NOMO-1 treated with dmso at 0.1 percent for 144 hours (cell line): Measurements from ENCODE around the gene MFSD12.

ENCODE experiments used
- DNase-seq: peaks from one replicate; lab custom pipeline; 2025; ENCODE audit not compliant: unreplicated experiment; lab: John Stamatoyannopoulos, UW

MFSD12 gene

DNA sequence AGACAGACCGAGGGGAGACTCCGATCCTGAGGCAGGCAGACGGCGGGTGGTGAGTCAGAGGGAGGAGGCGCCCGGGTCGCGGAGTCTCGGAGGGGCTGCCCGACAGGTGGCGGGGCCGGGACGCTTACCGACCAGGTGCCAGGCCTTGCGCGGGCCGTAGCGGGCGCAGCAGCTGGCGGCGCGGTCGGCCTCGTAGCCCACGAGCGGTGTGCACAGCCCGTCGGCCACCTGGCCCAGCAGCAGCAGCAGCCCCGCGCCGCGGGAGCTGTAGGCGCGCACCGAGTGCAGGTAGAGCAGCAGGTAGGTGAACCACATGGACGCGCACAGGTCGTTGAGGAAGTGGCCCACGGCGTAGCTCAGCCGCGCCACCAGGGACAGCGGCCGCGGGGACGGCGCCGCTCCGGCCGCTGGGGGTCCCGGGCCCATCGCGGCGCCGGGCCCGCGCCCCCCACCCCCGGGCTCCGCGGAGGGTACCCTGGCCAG lies 367 bp downstream of the MFSD12 start:
- DNase-seq, result no peak

DNA sequence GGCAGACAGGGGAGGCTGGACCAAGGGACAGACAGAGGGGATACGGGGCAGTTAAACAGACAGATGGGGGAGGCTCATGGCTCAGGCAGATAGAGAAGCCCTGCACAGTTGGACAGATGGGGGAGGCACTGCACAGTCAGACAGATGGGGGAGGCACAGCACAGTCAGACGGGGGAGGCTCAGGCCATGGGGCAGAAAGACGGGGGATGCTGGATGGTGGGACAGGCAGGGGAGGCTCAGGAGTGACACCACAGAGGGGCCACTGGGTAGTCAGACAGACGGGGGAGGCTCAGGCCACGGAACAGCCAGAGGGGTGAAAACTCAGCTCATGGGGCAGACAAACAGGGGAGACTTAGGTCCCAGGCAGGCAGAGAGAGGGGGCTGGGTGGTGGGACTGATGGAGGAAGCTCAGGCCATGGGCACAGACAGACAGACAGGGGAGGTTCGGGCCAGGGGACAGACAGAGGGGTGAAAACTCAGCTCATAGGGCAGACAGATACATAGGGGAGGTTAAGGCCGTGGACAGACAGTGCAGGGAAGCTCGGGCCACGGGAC lies 886 bp downstream of the MFSD12 start:
- DNase-seq, result no peak

DNA sequence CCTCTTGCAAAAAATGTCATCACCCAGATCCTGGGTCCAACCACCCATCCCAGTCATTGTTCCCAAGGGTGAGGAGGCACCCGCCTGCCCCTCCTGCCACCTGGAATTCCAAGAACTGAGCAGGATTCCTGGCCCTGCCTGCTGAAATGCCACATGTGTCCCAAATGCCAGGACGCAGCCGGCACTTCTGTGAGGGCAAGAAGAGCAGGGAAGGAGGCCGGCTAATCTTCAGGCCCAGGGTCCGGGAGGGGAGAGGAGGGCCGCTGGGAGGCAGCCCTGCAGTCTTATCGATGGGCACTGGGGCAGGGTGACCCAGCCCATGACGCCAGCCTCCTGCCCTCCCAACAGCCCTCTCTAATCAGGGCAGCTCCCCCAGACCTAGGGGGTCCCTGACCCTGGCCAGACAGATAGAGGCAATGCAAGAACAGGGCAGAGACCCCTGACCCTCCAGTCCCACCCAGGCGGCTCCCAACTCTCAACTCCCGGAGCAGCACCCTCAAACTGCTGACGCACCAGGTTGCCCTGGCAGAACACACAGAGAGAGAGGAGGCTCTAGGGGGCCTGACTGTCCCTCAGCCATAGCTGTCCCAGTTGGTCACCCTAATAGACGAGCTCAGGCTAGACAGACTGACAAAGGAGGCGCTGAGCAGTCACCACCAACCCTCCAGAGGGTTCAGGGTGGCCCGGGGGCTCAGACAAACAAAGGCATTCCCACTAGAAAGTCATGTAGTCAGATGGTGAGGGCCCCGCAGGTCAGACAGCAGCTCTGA lies 1.5 kb downstream of the MFSD12 start:
- no peak for DNase-seq

DNA sequence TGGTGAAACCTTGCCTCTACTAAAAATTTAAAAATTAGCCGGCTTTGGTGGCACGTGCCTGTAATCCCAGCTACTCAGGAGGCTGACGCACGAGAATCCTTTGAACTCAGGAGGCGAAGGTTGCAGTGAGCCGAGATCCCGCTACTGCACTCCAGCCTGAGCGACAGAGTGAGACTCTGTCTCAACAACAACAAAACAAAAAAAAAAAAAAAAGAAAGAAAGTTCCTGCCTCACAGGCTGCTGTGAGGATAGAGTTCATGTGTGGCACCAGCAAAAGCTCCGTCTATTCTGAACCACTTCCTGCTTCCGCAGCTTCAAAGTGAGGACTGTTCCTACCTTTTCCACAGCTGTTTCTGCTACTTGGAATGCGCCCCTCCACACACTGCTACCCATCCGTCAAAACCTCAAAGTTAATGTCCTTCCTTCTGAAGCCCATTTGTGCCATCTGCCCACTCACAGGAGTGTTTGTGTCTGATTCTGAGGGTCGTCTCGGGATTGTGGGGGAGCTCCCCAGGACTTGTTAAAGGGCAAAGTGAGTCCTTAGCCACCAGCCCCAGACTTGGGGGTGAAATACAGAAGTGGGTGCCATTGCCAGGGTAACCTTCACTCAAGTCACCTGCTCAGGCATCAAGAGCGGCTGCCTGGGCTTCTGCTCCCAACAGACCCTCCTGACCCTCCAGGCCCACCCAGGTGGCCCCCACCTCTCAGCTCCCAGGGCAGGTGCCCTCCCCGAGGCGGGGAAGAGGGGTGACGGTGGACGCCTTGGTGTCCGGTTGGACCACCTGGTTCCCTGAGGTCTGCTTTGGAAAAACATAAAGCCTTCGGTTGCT lies 2.9 kb downstream of the MFSD12 start:
- no peak for DNase-seq

DNA sequence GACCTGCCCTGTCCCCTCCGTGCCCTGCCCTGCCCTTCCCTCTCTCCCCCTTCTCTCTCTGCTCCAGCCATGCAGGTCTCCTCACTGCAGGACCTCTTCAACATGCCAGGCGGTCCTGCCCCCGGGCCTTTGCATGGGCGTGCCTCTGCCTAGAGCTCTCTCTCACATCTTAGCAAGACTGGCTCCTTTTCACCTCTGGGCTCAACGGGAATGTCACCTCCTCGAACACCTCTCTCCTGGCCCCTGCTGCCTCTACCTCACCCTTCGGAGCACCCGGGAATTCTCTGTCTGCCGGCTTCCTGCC lies 5.6 kb downstream of the MFSD12 start:
- no peak for DNase-seq

DNA sequence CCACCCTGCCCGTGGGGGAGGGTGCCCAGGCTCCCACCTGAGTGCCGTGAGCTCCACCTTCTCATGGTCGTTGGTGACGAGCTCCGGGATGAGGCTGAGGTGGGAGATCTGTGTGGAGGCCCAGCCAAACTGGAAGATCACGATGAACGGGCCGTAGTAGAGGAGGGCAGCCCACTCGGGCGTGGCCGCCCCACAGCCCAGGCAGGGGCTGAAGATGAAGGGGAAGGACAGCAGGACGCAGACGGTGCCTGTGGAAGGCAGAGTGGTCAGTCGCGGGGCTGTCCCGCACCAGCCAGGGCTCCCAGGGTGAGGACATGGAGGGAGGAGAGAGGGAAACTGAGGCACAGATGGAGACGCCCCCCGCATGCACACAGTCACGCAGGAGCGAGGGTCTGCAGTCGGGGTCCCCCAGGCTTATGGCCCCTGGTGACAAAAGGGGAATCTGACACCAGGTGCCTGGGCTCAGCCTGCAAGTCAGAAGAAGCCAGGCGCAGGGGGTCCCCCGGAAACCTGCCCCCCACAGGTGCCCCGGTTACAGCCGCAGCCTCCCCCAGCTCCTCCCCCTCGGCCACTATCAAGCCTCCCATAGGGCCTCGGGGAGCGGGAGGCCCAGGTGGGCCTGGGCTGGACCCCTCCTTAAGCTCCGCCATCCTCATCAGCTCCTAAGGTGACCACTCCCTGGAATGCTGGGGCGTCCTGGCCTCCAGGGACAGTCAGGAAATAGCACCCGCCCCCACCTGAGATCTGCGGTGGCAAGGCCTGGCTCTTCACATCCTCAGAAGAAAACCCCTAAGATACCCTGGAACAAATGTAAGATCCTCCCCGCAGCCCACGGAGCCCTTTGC lies 6.2 kb downstream of the MFSD12 start:
- no peak for DNase-seq

DNA sequence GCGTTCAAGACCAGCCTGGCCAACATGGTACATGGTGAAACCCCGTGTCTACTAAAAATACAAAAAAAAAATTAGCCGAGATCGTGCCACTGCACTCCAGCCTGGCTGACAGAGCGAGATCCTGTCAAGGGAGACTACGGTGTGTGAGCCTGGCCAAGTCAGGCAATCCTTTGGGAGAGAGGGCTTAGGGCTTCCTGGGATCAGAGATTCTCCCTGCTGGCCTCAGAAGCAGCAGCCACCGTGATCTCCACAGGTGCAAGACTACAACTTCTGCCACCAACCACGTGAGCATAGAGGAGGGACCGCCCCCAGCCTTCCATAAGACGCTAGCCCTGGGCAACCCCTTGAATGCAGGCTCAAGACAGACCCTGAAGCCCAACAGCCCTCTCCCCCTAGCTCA lies 7.6 kb downstream of the MFSD12 start:
- no peak for DNase-seq

DNA sequence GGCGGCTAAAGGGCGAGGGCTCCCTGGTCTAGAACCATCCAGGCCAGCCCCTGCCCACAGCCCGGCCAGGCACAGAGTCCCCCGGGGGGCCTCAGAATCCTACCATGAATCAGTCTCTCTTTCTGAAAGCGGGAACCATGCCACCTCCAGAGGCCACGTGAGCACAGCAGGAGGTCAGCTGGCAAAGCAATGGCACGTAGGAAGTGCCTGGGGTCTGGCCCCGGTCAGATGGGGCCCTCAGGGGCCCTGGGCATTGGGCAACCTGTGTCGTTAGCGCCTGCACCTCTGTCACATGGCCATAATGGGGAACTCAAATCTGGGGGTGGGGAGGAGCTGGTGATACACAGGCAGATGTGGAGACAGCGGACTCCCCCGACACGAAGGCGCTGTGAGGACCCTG lies 8.8 kb downstream of the MFSD12 start:
- DNase-seq, result peak; percentile 82

DNA sequence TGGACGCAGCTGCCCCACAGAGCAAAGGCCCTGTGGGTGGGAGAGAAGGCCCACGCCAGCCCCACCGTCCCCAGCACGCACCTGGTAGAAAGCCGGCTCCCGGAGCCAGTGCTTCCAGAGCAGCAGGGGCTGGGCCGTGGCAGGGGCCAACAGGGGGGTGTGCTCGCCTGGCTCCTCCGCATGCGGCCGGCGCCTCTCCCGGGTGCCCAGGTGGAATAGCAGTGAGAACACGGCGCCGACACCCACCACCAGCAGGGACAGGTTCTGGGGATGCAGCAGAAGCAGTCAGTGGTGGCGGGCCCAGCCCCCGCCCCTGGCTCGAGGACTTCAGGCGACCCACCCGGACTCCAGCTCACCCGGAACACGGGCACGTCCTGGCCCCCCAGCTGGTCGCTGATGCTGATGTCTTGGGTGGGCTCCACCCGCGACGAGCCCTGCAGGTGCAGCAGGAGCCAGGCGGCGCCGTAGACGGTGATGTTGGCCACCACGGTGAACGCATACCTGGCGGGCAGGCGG lies 9.6 kb downstream of the MFSD12 start:
- no peak for DNase-seq

DNA sequence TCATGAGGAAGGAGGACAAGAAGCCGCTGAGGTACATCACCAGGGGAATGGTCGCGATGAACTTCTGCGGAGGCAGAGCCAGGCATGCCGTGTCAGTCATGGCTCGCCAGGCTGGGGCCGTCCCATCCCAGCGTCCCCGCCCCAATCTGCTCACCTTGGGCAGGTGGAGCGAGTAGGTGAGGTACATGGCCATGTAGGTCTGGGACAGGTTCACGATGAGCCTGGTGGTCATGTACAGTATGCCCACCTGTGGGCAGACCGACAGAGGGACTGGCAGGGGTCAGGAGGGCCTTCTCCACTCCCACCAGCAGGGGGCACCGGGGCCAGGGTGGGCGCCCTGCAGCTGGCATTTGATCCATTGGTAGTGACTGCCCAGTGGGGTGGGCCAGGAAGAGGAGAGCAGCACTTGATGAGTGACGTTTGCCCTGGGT lies 10.1 kb downstream of the MFSD12 start:
- DNase-seq, result no peak

DNA sequence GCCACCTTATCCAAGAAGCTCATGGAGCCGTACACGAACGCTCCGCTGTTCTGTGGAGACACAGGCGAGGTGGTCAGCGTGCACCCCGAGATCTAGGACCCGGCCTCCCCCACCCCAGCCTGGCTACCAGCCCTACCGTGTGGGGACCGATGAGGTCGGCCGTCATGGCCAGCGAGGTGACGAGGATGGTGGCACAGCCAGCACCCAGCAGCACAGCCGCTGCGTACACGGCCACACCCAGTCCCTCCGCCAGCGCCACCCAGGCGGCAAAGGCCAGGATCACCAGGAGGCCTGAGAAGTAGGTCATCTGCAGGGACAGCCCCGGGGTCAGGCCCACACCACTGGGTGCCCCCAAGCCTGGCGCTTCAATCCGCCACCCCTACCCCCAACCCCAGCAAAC lies 11.3 kb downstream of the MFSD12 start:
- DNase-seq, result no peak

DNA sequence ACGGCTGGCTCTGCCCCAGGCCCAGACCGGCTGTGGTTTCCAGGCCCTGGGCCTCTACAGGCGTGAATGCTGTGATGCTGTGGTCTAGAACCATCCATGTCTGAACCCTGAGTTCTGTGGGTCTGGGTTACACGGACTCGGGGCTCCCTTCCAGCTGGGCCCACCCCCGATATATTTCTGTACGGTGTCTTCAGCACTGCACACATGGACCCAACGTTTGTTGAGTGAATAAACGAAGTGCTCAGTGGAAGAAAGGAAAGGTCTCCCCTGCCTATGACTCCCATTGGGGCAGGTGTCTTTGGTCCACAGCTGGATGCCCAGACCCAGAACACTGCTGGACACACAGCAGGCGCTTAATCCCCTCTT lies 11.7 kb downstream of the MFSD12 start:
- no peak for DNase-seq

DNA sequence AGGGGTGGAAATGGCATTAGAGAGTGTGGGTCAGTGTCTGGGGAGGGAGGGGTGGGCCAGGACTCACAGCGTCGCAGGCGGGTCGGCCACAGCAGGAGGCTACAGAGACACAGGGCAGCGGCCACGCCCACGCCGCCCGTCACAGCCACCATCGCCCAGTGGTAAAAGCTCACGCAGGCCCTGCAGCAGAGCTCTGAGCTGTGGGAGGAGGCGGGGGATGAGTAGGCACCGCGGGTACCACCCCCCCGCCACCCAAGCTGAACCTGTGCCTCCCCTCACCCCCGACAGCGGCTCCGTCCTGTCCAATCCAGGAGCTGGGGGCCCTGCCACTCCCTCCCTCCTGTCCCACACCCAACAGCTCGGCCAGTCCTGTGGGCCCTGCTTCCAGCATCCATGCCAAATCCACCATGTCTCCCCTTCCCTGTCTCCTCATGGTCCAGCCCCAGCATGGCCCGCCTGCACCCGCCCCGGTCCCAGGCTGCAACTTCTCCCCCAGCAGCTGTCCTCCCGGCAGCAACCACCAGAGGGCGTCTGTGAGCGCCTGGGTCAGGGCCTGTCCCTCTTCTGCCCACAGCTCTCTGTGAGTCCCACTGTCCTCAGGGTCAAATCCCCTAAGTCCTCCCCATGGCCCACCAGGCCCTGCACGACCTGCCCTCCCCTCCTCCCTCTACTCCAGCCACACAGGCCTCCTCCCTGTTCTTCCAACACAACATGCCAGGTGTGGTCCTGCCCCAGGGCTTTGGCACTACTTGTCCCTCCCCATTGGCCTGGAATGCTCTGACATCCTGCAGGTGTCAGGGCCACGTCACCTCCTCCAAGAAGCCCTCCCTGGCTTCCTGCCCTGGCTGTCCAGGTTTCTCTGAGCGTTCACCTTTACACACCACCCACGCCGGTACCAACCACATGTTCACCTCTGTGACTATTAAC lies 12.4 kb downstream of the MFSD12 start:
- DNase-seq, result peak; percentile 14

DNA sequence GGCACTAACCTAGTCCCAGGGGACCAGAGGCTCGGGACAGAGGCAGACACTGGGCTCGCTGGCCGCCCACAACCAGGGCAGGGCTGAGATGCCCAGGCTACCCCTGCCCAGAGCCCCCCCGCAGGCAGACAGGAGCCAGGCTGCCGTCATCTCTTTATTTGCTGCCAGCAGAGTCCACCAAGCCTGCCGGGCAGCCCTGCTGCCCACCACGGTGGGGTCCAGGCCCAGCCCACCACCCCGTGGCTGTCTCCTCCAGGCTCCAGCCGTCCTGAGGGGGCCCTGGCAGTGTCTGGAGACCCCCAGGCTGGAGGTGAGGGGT lies 13.4 kb downstream of the MFSD12 start:
- DNase-seq, result no peak

DNA sequence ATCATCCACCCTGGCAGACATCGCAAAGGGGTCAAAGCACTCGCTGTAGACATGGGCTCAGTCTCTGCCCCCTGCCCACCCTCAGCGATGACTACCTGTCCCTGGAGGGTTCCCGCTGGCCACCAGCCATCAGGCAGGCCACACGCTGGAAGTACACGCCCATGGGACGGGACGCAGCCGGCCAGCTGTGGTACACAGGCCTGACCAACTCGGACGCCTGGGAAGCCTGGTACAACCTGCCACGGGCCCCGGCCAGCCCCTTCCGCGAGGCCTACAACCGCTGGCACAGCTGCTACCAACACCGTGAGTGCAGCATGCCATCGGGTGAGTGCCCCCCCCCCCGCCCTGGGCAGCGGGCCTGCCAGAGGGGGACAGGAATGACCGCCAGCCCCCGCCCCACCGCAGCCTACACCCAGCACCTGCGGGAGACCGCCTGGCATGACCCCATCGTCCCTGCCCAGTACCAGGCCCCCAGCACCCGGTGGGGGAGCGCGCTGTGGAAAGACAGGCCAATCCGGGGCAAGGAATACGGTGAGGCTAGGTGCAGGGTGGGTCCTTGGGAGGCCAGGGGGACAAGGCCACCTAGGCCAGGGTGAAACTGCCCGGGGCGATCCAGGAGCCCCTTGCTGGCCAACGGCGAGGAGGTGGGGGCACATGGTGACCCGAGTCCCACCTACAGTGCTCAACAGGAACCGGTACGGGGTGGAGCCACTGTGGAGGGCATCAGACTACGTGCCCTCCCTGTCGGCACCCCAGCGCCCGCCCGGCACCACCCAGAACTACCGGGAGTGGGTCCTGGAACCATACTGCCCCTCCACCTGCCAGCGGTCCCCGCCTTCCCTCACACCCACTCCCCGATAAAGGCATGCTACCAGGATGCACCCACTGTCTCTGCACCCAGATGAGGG lies 14.0 kb downstream of the MFSD12 start:
- no peak for DNase-seq

DNA sequence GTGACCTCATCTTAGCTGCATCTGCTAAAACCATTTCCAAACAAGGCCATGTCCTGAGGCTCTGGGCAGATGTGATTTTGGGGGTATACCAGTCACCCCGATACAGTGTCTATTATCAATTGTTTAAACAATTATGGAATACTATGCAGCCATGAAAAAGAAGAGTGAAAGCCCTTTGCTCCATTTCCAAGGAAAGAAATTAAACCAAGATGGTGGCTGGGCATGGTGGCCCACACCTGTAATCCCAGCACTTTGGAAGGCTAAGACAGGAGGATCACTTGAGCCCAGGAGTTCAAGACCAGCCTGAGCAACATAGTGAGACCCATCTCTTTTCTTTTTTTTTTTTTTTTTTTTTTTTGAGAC lies 17.6 kb downstream of the MFSD12 start:
- no peak for DNase-seq

DNA sequence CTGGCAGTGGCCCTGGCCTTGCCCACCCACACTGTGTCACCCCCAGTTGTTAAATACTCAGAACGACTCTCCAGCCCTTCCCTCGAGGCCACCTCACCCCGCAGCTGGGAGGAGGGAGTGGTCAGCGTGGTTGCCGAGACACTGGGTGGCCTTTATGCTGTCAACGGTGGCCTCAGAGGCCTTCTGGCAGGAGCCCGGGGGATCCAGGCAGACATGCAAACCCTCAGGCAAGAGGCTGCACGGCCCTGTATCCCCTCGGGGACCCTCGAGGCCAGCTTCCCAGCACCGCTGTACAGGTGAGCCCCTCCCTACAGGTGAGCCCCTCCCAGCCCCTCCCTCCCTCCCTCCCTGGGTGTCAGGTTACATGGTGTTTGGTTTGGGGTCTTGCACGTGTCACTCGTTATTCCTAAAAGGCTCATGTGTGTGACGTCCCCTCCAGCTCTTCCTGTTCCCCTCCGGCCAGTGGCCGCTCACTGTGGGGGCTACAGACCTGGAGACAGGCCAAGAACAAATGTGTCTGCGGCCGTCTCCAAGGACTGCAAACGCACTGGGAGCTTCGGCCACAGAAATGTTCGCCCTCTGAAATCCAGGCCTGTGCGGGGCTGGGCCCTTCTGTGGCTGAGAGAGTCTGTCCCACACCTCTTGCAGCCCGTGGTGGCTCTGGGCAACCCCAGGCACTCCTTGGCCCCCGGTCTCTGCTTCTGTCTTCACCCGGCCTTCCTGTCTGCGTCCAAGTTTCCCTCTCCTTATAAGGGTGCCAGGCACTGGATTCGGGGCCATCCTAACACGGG lies 18.2 kb downstream of the MFSD12 start, which contains the start of gene TEKTIP1:
Gene TEKTIP1 (plus strand): TSS at position 210 of the 791 bp plus-strand sequence. CDS start 4 bp downstream, at position 214.
- no peak for DNase-seq

DNA sequence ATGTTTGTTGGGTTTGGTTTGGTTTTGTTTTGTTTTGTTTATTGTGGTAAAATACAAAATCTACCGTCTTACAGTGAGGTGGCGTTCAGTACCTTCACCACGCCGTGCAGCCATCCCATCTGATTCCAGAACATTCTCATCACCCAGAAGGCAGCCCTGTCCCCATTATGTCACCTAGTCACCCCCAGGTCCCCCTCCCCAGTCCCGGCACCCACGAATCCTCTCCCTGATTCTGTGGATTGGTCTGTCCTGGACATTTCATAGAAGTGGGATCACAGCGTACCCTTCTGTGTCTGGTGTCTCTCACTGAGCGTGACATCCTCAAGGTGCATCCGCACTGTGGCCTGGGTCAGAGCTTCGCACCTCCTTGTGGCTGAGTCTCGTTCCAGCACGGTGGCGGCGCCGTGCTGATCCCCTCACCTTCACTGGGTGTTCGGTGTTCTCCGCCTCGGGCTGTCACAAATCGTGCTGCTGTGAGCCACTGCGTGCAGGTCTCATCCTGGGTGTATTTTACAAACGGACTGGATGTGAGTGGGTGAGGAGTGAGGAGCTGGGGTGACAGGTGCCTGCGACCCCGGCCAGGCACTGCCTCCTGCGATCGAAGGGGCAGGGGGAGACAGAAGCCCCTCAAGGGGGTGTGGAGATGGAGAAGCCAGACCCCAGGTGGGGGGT lies 19.0 kb downstream of the MFSD12 start:
- no peak for DNase-seq
